Transverse colon (tissue), 4 donors: Measurements from ENCODE around the gene TAS1R3. TPM values are rescaled to one million over a fixed set of nuclear protein-coding genes. Genes with fewer than 3 reads are reported as not detected.

ENCODE experiments used
- DNase-seq: peaks from one replicate; pipeline ENCODE4 v3.0.0-alpha.2; 2019
- H3K27ac ChIP-seq, 4 donors: fragments of 200-600 bp; sonication (generic); 2 replicates each; pipeline ENCODE4 v1.5.1; 2016 to 2018; ENCODE audit warnings: inconsistent platforms in 4 of 4
- H3K27me3 ChIP-seq: fragments of 200-600 bp; sonication (generic); 2 replicates; pipeline ENCODE4 v1.5.1; 2017; ENCODE audit warnings: inconsistent platforms
- H3K36me3 ChIP-seq, 4 donors: fragments of 200-600 bp; sonication (generic); 2 replicates each; pipeline ENCODE4 v1.5.1; 2017 to 2019; ENCODE audit warnings: inconsistent platforms in 4 of 4
- H3K4me1 ChIP-seq, 4 donors: fragments of 200-600 bp; sonication (generic); 2 replicates each; pipeline ENCODE4 v1.5.1; 2017 to 2020; ENCODE audit warnings: inconsistent platforms in 4 of 4
- H3K4me3 ChIP-seq, 4 donors: fragments of 200-600 bp; sonication (generic); 1 replicate in 1 of 4; 2 replicates in 3 of 4; pipeline versions ENCODE4 v1.5.1 to v1.6.1; 2017 to 2019; ENCODE audit warnings: inconsistent platforms in 4 of 4
- H3K9me3 ChIP-seq, 2 donors: fragments of 200-600 bp; sonication (generic); 2 replicates each; pipeline ENCODE4 v1.5.1; 2017 to 2019; ENCODE audit warnings: inconsistent platforms in 2 of 2
- EP300 ChIP-seq: sonication (generic); formaldehyde crosslinking; IDR thresholded peaks from one replicate; pipeline ENCODE4 v1.6.1; 2017; ENCODE audit warnings: antibody characterized with exemption, low read depth
- POLR2A ChIP-seq: fragments of 450-650 bp; IDR thresholded peaks from one replicate; pipeline ENCODE4 v1.6.1; 2016; ENCODE audit warnings: antibody characterized with exemption, mild to moderate bottlenecking, moderate library complexity
- POLR2AphosphoS5 ChIP-seq, 3 donors: sonication (generic); formaldehyde crosslinking; IDR thresholded peaks; one replicate each; pipeline ENCODE4 v1.6.1; 2016; ENCODE audit warnings: antibody characterized with exemption in 3 of 3
- WGBS, 2 donors: methylation state at CpG; one replicate each; pipeline ENCODE4 v1.1.5; 2018; ENCODE audit warnings: low coverage in 1 of 2; 5-methylcytosine and 5-hydroxymethylcytosine counted together
- in situ Hi-C, 4 donors: fragments of 200-750 bp; cut with MboI; loops; one replicate each; pipeline versions ENCODE4 v1.15.0 to v1.15.1; 2017; ENCODE audit warnings: low sequenced_read_pairs in 3 of 4, low pct_ligation_motif_present in 1 of 4, low pct_unique_long_range_greater_than_20kb in 1 of 4
- intact Hi-C: fragments of 100-400 bp; cut with DNase I; formaldehyde crosslinking; loops from one replicate; pipeline ENCODE4 v1.15.1; 2023; ENCODE audit warnings: low total_unique reads
- total RNA-seq, 4 donors: library from RNA; depleted of rRNA; stranded (reverse); fragments of >200 nt; gene quantifications; one replicate each; pipeline ENCODE4 v1.1.0, GENCODE V29; 2016
- TF ChIP-seq, protein P1 (sequence below), 5 experiments: fragments of 200-600 bp in 3 of 5; fragments of 450-650 bp in 2 of 5; sonication (generic) in 3 of 5; IDR thresholded peaks; 1 replicate in 2 of 5; 2 replicates in 3 of 5; pipeline ENCODE4 v1.5.1; 2016 to 2017; ENCODE audit warnings: antibody characterized with exemption in 5 of 5, inconsistent platforms in 3 of 5, mild to moderate bottlenecking in 2 of 5, moderate library complexity in 1 of 5

The TAS1R3 gene
- total RNA-seq, 4 donors from 2014 or later: 0.40 to 2.0 (median 1.9) TPM; not detected in 1

DNA sequence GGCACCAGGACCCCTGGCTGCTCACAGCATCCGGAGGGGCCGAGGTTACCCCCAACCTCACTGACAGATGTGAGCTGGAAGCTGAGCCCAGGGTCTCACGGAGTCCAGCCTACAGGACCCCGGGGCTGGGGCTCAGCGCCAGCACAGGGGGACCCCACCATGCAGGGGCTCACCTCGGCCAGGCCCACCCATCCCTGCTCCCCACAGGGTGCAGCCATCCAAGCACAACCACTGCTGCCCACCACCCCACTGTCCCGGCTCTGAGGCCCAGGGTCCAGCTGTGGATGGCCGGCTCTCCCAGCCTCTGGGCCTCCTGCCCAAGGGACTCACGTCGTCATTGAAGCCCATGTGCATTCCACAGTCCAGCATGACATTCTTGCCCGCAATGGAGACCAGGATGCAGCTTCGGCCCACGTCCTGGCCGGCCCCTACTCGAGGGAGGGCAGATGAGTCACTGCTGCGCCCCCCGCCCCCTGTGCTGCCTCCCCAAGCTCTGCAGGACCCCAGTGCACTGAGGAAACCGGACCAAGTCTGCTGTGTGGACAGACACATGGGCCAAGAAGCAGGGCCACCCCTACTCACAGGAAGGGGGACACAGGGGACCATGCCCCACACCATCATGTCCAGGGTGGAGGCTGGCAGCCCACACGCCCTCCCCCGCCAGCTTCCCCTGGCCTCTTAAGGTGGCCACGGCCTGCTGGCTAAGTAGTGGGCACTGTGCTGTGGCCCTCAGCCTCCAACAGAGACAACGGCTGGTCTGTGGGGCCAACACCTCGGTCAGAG lies 10.2 kb upstream of the TAS1R3 start:
- TF ChIP-seq POLR2AphosphoS5 (IDR thresholded peaks at IDR 0.05): no peak
- TF ChIP-seq EP300: no peak
- TF ChIP-seq, protein P1, sequence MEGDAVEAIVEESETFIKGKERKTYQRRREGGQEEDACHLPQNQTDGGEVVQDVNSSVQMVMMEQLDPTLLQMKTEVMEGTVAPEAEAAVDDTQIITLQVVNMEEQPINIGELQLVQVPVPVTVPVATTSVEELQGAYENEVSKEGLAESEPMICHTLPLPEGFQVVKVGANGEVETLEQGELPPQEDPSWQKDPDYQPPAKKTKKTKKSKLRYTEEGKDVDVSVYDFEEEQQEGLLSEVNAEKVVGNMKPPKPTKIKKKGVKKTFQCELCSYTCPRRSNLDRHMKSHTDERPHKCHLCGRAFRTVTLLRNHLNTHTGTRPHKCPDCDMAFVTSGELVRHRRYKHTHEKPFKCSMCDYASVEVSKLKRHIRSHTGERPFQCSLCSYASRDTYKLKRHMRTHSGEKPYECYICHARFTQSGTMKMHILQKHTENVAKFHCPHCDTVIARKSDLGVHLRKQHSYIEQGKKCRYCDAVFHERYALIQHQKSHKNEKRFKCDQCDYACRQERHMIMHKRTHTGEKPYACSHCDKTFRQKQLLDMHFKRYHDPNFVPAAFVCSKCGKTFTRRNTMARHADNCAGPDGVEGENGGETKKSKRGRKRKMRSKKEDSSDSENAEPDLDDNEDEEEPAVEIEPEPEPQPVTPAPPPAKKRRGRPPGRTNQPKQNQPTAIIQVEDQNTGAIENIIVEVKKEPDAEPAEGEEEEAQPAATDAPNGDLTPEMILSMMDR (IDR thresholded peaks at IDR 0.05): no peak
- TF ChIP-seq POLR2A: no peak
- Histone ChIP-seq H3K27ac (no peak overlapping the region), H3K36me3 (peaks cover 0 to 2% (median 0%) of the 10 kb centered on the region in 4 donors), H3K9me3 (no peaks in the 10 kb centered on the region), H3K4me3 (no peak overlapping the region), H3K27me3 (no peaks in the 10 kb centered on the region), H3K4me1 (peaks cover 30 to 53% (median 35%) of the 10 kb centered on the region in 4 donors)
- in situ Hi-C loops: no loop called here
- intact Hi-C loops: no loop called here
- 88% methylated on average over 11 of the region's 23 CpGs; no CpG with 5 or more reads in 1 of the 2 donors for WGBS, 2 donors
- no peak for DNase-seq

DNA sequence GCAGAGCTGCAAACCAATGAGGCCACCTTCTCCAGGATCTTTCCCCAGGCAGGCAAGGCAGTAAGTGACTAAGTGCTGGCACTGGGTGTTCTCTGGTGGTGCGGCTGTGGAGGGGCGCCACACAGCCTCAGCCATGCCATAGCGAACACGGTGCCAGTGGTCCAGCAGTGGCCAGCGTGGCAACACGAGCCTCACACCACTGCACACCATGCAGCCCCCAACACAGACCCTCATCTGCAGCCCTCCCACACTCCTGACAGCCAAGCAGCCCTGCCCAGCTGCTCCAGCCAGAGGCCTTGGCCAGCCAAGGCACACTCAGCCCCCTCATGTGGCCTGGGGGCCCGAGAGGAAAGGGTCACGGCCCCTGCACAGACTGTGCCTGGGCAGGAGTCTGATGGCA lies 9.6 kb upstream of the TAS1R3 start:
- no peak for DNase-seq
- no peaks in the 10 kb centered on the region for H3K27me3 ChIP-seq
- peaks cover 0 to 2% (median 0%) of the 10 kb centered on the region in 4 donors for H3K36me3 ChIP-seq
- no peak overlapping the region for H3K4me3 ChIP-seq
- H3K9me3 ChIP-seq: no peaks in the 10 kb centered on the region
- in situ Hi-C loops: no loop called here
- TF ChIP-seq, protein P1 (IDR thresholded peaks at IDR 0.05): no peak
- no peak for TF ChIP-seq POLR2AphosphoS5 (IDR thresholded peaks at IDR 0.05)
- no peak for TF ChIP-seq POLR2A
- TF ChIP-seq EP300: no peak
- WGBS, 2 donors: 84% methylated on average over 8 of the region's 8 CpGs; no CpG with 5 or more reads in 1 of the 2 donors
- intact Hi-C loops: no loop called here
- H3K4me1 ChIP-seq: peaks cover 36 to 53% (median 41%) of the 10 kb centered on the region in 4 donors
- no peak overlapping the region for H3K27ac ChIP-seq

DNA sequence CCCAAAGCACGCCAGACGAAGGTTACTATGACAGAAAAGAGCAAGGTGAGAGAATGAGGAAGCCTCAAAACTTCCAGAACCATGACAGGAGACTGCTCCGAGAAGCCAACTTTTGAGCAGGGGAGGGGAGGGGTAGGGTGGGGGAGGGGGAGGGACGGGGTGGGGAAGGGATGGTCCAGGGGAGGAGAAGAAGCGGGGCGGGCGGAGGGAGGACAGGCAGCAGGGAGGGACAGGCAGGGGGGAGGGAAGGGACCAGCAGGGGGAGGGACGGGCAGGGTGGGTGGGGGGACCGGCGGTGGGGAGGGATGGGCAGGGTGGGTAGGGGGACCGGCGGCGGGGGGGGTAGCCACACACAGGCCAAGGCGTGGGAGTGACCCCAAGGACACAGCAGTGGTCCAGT lies 8.7 kb upstream of the TAS1R3 start:
- H3K4me3 ChIP-seq: no peak overlapping the region

DNA sequence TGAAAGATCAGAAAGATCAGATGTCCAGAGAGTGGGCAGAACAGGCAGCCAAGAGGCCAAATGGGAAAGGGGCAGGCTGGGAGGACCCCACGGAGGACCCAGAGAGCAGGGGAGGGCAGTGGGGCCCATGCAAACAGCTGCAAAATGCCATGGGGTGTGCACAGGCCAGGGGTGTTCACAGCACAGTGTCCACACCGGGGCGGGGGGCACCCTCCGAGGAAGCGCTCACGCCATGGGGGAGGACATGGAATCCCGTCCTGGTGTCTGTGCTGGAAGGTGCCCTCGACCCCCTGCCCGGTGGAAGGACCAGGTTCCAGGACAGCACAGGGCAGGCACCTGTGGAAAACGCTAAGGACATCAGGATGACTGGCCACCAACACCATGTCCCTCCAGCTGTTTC lies 8.1 kb upstream of the TAS1R3 start:
- Histone ChIP-seq H3K9me3 (no peaks in the 10 kb centered on the region), H3K4me1 (peaks cover 31 to 42% (median 35%) of the 10 kb centered on the region in 4 donors), H3K27ac (no peak overlapping the region), H3K36me3 (peaks cover 0 to 9% (median 0%) of the 10 kb centered on the region in 4 donors), H3K4me3 (no peak overlapping the region), H3K27me3 (no peaks in the 10 kb centered on the region)
- DNase-seq: no peak
- 81 to 88% methylated on average over 5 to 10 of the region's 10 CpGs for WGBS, 2 donors
- in situ Hi-C loops: no loop called here
- intact Hi-C loops: no loop called here
- TF ChIP-seq POLR2AphosphoS5 (IDR thresholded peaks at IDR 0.05): no peak
- TF ChIP-seq EP300: no peak
- no peak for TF ChIP-seq POLR2A
- TF ChIP-seq, protein P1 (IDR thresholded peaks at IDR 0.05): no peak

More for the DNA sequence above, 8.7 kb upstream of the TAS1R3 start:
- no peak for TF ChIP-seq EP300
- TF ChIP-seq, protein P1 (IDR thresholded peaks at IDR 0.05): no peak
- no peak for TF ChIP-seq POLR2A
- no peak for TF ChIP-seq POLR2AphosphoS5 (IDR thresholded peaks at IDR 0.05)
- peaks cover 0 to 3% (median 0%) of the 10 kb centered on the region in 4 donors for H3K36me3 ChIP-seq
- WGBS, 2 donors: 87 to 100% methylated on average over 2 to 12 of the region's 14 CpGs
- H3K27ac ChIP-seq: no peak overlapping the region
- intact Hi-C loops: no loop called here
- DNase-seq: no peak
- no peaks in the 10 kb centered on the region for H3K9me3 ChIP-seq
- in situ Hi-C loops: no loop called here
- no peaks in the 10 kb centered on the region for H3K27me3 ChIP-seq
- peaks cover 36 to 47% (median 40%) of the 10 kb centered on the region in 4 donors for H3K4me1 ChIP-seq
